ENCODE data around the gene PRR16.

Gene PRR16

DNA sequence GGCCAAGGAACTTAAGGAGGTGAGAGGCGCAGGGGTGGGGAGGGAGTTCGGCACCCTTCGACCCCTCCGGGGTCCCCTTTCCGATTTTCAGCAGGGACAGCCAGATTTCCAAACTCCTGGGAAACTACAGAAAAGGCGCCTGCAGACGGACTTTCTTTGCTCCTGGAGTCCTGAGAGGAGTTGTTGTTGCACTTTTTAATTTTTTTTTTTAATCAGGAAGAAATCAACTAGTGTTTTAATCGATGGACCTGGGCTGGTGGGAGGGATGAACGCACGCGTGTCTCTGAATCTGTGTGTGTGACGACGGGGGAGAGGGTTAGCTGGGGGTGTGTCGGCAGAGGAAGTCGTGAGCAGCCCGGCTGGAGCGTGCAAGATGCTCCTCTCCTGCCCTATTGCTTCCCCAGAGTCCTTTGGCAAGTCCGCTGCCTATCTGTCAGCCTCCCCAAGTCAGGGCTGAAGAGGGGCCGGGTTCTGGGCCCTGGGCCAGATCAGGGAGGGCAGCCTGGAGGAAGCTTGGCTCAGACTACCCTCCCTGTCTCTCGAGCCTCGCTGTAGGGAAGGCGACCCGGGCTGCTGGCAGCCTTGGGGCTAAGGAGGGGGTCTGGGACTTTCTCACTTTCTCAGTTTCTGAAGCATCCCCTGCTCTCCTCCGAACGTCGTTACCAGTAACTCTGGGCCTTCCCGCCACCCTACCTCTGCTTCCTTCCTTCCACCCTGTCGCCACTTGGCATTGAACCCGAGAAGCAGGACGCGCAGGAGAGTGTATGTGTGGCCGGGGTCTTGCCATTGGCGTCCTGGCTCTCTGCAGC is 731 bp downstream of the PRR16 start:
- DNase-seq, result no peak

DNA sequence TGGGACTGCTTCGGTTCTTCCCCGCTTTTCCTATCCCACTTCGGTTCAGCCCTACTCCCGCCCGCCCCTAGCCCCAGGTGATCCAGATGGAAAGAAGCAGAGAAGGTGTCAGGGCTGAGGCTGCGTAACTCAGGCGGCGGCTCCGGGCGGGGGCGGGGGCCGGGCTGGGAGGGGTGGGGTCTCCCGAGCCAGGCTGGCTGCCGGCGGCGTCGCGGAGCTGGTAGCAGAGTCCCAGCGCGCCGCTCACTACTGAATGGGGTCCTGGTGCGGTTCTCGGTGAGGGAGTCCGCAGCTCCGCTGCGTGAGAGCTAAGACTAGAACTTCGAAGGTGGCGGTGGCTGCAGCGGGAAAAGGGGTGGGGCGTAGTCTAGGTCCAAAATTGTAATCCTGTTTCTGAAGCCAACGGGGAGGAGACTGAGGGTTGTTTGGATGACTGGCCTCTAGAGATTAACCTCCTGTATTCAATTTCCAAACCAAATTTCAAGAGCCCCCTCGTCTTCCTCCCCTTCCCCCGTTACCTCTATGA is 1.4 kb downstream of the PRR16 start:
- DNase-seq, result no peak

DNA sequence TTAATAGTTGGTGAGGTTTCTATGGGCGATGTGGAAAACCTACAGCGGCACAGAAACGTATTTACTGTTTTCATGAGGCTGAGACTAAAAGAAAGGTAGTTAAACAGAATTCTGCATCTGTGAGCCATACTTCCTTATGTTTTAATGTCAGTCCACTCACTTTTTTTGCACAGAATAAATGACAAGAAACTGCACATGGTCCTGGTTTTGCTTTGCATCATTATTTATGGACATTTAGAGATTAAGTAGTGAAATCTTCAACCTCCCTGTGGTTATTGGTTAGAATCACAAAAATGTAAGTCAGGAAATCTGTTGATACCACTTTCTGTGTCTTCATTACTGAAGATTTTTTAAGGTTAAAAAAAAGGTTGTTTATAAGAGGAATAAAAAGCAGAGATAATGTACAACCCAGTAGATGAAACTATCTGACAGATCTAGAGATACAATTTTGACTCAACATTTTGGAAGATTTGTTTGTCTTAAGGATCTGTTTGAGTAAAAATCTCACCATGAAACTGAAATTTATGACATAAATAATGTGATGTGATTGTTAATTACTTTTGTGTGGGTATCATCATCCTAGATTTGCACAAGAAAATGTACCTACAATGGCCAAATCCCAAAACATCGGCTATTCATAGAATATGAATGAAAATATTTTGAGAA is 2.4 kb downstream of the PRR16 start:
- DNase-seq, result no peak

DNA sequence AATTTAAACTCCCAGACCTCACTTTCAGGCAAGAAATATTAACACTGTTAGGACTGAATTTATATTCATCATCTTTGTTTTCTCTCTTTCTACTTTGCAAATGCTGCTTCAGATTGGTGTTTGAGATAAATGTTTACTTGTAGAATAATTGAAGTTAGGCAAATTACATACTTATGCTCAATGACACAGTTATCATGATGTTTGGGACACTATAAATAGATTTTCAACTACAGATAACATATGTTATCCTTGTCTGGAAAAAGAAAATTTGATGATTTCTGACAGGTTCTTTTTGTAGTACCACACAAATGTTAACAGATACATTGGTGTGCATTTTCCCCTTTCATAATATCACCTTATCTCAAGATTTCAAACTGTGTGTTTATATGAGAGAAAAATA is 7.9 kb downstream of the PRR16 start:
- DNase-seq, result no peak

DNA sequence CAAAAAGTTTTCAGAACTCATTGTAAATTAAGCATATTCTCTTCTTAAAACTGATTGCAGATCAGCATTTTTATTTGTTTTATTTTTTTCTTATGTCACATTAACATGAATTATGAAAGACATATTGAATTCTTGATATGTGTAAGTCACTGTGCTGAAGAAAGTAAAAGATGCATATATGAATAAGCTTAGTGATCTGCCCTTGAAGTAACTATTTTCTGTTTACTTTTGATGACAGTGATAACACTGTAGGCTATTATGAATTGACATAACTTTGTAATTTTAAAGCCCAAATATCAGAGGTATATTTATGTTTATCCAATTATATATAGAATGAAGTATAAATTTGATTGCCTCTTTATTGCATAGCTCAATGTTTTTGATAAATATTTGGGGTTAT is 8.8 kb downstream of the PRR16 start:
- DNase-seq, result no peak

DNA sequence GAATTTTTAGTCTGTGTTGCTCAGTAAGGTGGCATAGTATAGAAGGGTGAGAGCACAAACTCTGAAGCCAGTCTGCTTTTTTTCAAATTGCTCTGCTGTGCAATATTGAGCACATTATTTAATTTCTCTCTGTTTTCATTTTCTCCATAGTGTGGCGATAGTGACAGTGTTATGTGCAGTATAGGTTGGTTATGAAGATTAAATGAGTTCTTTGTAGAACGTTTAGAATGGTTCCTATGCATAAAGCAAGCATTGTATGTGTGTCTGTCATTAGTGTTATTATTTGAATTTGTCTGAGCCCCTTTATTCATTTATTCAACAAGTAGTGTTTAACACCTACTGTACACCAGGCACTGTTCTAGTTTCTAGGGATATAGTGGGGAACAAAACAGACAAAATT is 9.2 kb downstream of the PRR16 start:
- DNase-seq, result no peak

DNA sequence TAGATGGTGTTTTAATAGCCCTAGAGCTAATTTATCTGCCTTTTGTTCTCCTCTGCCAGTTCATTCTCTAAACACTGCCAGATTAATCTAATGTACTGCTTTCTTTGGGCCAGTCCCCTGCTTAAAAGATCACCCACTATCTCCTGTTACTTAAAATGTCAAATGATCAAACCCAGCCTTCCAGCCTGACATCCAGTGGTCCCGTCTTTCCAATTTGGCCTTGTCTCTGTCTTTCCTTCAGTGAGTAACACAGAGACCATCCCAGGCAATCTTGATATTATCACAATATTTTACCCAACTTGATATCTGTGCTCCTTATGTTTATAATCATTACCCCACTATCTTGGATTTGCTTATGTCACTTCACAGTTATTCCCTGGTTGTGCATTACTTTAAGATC is 12.0 kb downstream of the PRR16 start:
- no peak for DNase-seq

DNA sequence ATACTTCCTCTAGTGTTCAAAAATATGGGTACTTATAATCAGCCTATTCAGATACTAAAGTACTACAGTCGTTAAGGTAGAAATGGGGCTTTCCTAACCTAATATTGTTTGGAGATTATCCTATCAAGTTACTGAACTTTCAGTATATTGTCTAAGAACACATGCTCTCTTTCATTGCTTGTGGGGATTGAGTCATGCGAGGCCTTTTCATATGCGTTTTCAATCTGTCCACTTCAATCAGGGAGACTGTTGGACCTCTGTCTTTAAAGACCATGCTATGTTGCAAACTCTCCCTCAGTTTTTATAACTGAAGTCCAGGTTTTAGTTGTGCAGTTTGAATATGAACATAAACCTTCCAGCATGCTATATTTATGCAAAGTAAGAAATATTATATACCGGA is 15.0 kb downstream of the PRR16 start:
- DNase-seq, result no peak

DNA sequence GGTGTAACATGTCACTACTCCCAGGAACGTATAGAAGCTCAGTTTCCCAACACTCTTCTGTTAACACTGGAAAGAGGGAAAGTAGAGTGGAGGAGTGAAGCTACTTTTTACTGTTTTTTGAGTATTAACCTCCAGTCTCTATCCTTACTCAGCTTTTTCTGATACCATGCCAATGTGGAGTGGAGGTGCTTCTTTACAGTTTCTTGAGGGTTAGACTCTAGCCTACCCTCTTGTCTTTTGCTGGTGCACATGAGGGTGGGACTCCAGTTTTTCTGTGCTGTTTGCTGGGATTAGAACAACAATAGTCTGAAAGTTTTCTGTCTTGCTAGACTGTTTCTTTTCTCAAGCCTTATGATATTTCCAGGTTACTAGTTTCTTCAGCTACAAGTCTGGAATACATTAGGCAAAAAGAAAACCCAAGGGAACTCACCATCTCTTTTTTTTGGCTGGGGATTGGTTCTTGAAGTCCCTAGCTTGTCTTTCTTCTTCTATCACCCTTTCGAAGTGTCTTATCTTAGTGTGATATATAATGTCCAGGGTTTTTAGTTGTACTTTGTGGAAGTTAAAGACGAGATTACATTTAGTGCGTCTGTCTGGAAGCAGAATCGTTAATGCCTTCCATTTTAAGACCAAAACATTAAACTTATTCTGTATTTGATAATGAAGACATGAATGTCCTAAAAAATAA is 35.9 kb downstream of the PRR16 start:
- no peak for DNase-seq

DNA sequence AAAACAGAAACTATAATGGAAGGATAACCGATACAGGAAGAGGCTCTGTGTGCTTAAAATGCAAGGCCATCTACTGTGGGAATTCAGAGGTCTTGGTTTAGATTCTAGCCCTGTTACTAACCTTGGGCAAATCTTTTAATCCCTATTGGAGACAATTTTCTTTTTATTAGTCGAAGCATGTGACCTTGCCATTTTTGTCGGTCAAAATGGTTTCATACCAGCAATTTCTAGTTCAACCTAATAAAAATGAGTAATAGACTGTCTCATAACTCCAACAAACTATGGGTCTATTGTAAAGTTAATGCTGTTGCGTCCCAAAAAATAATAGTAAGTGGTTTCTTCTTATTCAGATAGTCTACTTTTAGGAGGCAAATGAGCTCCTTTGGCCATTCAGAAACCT is 38.4 kb downstream of the PRR16 start:
- DNase-seq, result no peak

DNA sequence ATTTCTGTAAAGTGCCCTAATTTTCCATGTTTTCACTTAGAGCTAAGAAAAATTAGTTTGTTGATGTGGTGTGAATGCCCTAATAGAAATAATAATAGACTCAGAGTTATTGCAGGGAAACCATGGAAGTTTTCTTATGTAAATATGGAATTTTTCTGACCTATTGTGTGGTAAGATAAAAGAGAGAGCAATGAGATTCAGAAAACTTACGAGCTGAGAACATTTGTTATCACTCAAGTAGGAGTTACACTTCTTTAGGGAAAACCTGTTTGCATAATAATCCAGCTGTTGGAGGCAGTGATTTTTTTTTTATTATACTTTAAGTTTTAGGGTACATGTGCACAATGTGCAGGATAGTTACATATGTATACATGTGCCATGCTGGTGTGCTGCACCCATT is 39.2 kb downstream of the PRR16 start:
- no peak for DNase-seq

DNA sequence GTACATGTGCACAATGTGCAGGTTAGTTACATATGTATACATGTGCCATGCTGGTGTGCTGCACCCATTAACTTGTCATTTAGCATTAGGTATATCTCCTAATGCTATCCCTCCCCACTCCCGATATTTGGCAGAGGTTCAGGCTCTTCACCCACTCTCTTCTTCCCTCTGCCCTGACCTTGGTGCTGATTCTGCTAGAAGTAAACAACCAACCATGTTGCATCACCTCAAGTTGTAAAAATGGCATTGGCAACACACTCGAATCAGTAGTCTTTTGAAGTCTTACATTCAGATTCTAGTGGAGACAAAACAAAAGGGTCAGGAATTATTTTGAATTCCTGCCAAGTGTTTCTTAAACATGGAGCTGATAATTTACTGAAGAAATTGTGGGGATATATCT is 40.0 kb downstream of the PRR16 start:
- no peak for DNase-seq

DNA sequence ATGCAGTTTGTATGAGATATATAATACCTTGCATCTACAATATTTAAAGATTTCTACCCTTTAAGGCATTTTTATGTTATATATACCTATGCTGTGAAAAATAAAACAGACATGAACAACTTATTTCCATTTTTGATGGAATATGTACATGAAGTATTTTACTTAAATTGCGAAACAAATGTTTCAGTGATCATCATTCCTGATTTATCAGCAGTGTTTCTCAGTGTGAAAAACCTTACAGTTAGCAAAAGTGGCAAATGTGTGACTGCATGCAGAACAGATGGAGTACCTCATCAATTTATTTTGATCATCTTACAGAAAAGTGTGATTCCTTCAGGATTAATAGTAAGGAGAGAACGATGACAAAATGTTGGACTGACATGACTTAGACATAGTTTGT is 43.1 kb downstream of the PRR16 start:
- DNase-seq, result no peak

DNA sequence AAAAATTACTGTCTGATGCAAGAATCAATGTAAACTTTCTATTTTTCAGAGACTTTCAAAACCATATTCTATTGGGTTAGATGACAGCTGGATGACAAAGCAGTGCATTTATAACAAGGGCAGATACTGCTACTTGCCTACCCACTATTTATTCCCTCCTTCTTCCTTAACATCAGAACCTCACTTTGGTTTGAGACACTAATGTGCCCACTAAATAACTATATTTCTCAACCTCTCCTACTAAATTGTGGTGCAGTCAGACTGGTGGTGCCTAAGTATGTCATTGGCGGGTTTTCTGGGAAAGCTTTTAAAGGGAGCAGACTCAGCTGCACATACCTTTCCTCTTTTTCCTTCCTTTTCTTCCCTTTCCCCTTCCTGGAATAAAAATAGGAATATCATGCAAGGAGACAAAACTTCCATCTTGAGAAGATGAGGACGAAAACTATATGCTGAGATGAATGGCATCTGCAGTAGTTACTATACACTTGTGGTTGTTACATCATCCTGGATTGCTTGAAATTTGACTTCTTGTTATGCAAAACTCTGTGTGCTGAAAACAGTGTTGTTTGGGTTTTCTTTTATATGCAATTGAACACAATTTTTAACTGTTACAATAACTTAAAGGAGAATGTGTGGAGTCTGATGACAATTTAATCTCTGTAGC is 43.8 kb downstream of the PRR16 start:
- DNase-seq, result no peak

DNA sequence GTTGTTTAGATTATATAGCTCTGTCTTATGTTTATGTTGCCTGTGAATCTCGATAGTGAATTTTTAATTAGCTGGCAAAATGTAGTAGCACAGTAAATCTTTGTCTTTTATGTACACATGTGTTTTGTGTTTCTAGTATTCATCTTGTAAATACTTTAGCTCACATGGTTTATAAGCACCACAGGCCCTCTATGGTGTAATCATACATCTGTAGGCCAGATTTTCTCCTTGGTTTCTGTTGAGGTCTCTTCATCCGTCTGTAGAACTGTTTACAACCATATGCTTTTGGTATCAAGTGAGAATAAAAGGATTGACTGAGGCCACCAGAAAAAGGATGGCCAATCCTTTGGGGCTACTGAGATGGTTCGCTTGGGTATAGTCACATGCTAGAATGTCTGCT is 45.0 kb downstream of the PRR16 start:
- DNase-seq, result no peak

DNA sequence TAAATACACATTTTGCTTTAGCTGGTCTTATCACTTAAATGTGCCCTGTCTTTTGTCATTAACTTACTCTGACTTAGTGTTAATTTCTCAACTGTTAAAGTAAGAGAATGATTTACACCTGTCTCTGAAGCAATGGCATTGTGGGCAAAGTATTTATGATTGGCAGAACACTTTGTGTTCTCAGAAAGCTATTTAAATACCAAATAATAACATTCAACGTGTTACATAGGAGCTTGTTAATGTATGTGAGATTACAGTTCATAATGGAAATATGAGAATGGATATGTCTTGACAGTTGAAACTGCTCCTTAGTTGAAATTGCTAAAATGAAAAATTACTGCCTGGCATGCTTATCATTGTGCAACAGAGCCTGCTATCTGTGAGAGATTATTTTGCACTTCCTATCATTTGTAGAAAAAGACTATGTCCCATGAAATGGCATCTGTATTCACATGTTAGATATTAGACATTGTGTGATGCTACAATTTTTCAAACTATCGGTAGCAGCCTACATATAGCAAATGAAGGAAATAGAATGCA is 46.1 kb downstream of the PRR16 start:
- DNase-seq, result no peak

DNA sequence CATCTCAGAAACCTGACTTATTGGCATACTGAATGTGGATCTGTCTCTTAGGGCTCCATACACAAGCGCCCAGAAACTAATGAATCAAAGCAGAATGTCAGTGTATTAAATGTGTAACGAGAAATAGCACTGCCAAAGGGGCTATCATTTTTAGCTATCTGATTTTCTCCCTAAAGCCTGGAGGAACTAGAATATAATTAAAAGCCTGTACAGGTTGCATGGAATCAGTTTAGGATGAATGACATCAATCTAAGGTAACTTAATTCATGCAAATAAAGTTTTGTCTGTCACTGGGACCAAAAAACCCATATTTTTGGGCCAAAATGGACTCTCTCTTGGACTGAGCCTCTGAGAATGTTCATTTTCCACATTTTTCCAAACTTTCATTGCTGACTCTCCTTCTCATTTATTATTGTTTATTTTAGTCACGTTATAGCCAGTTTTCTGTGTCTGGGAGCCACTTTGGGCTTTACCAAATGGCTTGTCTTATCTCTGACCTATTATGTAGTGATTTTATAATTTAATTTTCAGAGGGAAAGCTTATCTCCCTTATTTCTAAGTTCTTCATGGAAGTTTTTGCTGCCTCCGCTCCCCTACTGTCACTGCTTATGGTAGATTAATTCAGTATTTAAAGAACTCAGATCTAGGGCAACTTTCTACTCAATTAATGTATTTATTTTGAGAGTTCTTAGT is 47.0 kb downstream of the PRR16 start:
- no peak for DNase-seq

DNA sequence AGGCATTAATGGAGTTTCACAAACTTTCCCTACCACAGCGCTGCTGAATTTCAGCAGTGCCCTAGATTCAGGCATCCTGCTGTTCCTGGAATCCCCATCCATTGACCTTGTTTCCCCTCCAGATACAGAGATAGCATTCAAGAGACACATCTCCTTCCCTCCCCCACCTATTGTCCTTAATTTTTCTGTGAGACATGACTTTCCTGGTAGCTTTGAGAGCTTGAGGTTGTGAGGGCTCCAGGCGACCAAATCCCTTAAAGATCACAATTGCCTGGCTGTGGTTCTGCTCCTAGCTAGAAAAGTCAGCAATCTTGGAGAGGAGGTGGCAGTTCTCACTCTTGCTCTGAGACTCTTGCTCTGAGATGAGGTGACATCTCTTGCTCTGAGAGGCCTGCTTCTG is 48.0 kb downstream of the PRR16 start:
- DNase-seq, result no peak

DNA sequence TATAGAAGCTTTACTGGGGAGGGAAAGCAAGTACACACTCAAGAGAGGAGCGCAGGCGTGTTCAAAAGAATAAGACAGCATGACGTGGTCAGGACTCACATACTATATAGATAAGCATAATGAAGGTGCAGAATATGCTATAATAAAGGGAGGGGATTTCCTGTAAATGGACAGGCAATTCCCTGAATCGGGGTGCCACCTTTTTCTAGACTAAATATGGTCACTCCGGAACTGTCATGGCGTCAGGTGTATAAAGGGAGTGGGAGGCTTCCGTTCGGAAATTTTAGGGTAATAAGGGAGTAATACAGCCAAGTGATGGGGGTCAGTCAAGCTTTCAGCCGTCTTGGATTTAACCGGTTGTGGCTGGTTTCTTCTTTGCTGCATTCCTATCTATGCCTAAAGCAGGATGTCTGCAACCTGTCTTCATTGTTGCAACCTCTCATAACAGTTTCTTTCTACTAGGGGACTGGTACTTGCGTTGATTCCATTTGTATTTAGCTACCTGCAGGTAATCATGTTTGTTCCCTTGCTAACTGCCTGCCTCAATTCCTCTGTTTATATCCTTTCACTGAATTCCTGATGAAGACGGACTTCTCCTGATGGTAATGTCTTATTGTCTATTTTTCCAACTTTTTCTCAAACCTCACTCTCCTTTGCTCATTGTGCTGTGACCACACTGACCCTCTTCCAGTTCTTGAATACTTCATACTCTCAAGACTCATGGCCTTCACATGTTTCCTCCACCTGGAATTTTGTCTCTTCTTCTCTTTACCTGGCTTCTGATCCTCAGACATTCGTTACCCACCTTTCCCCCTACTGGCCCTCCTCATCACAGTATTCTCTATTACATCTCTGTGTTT is 48.9 kb downstream of the PRR16 start:
- DNase-seq, result no peak

DNA sequence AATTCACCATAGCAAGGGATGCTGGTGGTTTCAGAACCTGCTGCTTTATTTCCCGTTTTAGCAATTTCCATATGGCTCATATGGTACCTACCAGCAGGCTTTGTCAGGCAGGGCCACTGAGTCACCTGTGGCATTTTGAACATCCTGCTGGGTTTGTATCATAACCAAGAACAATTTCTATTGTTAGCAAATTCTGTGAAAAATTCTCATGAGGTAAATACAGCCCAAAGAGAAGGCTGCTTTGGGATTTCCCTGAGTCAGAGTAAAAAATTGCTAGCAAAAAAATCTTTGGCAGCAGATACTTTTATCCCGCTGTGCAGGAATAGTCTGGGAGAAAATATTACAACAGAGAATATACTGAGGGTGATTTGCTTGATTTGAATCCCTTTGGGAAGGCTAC is 52.7 kb downstream of the PRR16 start:
- DNase-seq, result no peak

DNA sequence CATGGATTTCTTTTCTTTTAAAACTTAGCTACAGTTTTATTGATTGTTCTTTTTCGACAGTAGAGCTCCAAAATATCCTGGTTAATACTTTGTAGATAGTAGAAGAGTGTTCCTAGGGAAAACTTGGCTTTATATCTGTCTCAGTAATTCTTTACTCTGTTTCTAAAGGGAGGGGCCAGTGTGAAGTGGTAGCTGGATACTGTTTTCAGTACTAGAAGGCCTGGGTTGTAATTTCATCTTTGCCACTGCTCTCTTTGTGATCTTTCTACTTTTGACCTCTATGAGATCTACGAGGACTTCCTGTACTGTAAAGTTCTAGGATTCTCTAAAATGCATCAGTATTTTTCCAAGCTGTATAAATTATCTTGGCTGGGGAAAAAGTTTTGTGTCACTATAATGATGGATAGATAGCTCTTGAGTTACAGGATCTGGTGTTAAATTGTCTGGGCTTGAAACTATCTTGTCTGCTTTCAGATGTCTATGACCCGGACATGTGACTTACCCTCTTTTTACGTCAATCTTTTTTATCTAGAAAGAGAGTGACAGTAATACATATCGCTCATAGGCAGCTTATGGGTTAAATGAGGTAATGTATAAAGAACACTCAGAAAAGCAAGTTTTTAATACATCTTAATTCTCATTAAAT is 53.6 kb downstream of the PRR16 start:
- DNase-seq, result no peak

All from NCI-H345 (cell line).